B cell (primary cell): Measurements from ENCODE around the gene SH2D5. TPM values are rescaled to one million over a fixed set of nuclear protein-coding genes. Genes with fewer than 3 reads are reported as not detected.
A peak's percentile ranks its signal among the peaks of the same experiment; 100 is the strongest.

Source experiments
- ATAC-seq: fragments of 200-7000 bp; cut with Tn5 transposase; one replicate; pipeline ENCODE4 v1.10.0; 2021; ENCODE audit warnings: low read depth, mild to moderate bottlenecking, moderate number of reproducible peaks, moderate library complexity
- CTCF ChIA-PET: fragments of 350-600 bp; sonication (Branson Sonifier 250); formaldehyde crosslinking; loops from one replicate; lab custom pipeline; 2021; ENCODE audit warnings: antibody characterized with exemption, inconsistent platforms; lab: Charles Lee
- POLR2A ChIA-PET: fragments of 350-600 bp; sonication (Branson Sonifier 250); formaldehyde crosslinking; loops from one replicate; lab custom pipeline; 2021; ENCODE audit warnings: antibody characterized with exemption; lab: Charles Lee
- DNase-seq: peaks from one replicate; pipeline ENCODE4 v3.0.0; 2013
- H2AFZ ChIP-seq: 2 replicates; pipeline ENCODE4 v1.6.1; 2012; ENCODE audit warnings: mild to moderate bottlenecking, low read depth, low read length; ENCODE audit not compliant: insufficient read depth, poor library complexity, severe bottlenecking
- H3K27ac ChIP-seq, 2 donors: 1 replicate in 1 of 2; 2 replicates in 1 of 2; pipeline ENCODE4 v1.5.1; 2012 to 2013; ENCODE audit warnings: low read length in 2 of 2, mild to moderate bottlenecking in 2 of 2, moderate library complexity in 1 of 2
- H3K27me3 ChIP-seq, 4 experiments: fragments of 200-600 bp in 1 of 4; sonication (generic) in 1 of 4; replicated peaks in 1 of 4; 1 replicate in 2 of 4; 2 replicates in 2 of 4; pipeline versions ENCODE4 v1.6.1 to v1.7.0; 2013 to 2016; ENCODE audit warnings: low read length in 3 of 4, mild to moderate bottlenecking in 2 of 4, mixed read lengths in 1 of 4, moderate library complexity in 1 of 4; ENCODE audit not compliant: insufficient read depth in 4 of 4, control insufficient read depth in 3 of 4; ENCODE audit errors: control extremely low read depth in 1 of 4
- H3K36me3 ChIP-seq, 2 experiments: replicated peaks in 1 of 2; 1 replicate in 1 of 2; 2 replicates in 1 of 2; pipeline versions ENCODE4 v1.6.1 to v1.7.1; 2013; ENCODE audit warnings: low read length in 1 of 2; ENCODE audit not compliant: insufficient read depth in 2 of 2, control insufficient read depth in 1 of 2; ENCODE audit errors: control extremely low read depth in 1 of 2, extremely low read depth in 1 of 2
- H3K4me1 ChIP-seq, 2 donors: fragments of 200-600 bp in 1 of 2; sonication (generic) in 1 of 2; 1 replicate in 1 of 2; 2 replicates in 1 of 2; pipeline versions ENCODE4 v1.5.1 to v1.6.1; 2013 to 2017; ENCODE audit warnings: low read length in 2 of 2; ENCODE audit not compliant: control insufficient read depth in 2 of 2, insufficient read depth in 2 of 2
- H3K4me2 ChIP-seq: replicated peaks from 2 replicates; pipeline ENCODE3; 2012; ENCODE audit warnings: mild to moderate bottlenecking, low read depth, low read length; ENCODE audit not compliant: poor library complexity, severe bottlenecking
- H3K4me3 ChIP-seq, 5 experiments: fragments of 200-600 bp in 1 of 5; sonication (generic) in 1 of 5; 1 replicate in 3 of 5; 2 replicates in 2 of 5; pipeline versions ENCODE4 v1.5.1 to v1.7.0; 2011 to 2016; ENCODE audit warnings: low read length in 4 of 5, mild to moderate bottlenecking in 4 of 5, low read depth in 2 of 5, control low read depth in 1 of 5, moderate library complexity in 1 of 5; ENCODE audit not compliant: insufficient read depth in 1 of 5; ENCODE audit errors: control extremely low read depth in 1 of 5, extremely low read depth in 1 of 5
- H3K79me2 ChIP-seq: fragments of 200-600 bp; sonication (generic); one replicate; pipeline ENCODE4 v1.6.0; 2016; ENCODE audit warnings: low read length; ENCODE audit not compliant: control insufficient read depth, insufficient read depth
- H3K9ac ChIP-seq: fragments of 200-600 bp; sonication (generic); 2 replicates; pipeline ENCODE4 v1.6.1; 2017; ENCODE audit warnings: mild to moderate bottlenecking, low read length, moderate library complexity
- H3K9me3 ChIP-seq, 3 donors: one replicate each; pipeline versions ENCODE4 v1.6.1 to v1.7.1; 2013; ENCODE audit warnings: low read length in 2 of 3; ENCODE audit not compliant: control insufficient read depth in 2 of 3, insufficient read depth in 1 of 3; ENCODE audit errors: control extremely low read depth in 1 of 3
- H4K20me1 ChIP-seq: 2 replicates; pipeline ENCODE4 v1.6.0; 2012; ENCODE audit warnings: mild to moderate bottlenecking, low read length; ENCODE audit not compliant: insufficient read depth, control insufficient read depth, poor library complexity, severe bottlenecking
- H3K27ac Mint-ChIP-seq: one replicate; pipeline ENCODE4 v1.8.0; 2021; ENCODE audit warnings: mixed read lengths
- H3K27me3 Mint-ChIP-seq: one replicate; pipeline ENCODE4 v1.8.0; 2021; ENCODE audit warnings: mixed read lengths
- H3K4me1 Mint-ChIP-seq: one replicate; pipeline ENCODE4 v1.8.0; 2021; ENCODE audit warnings: mixed read lengths
- H3K4me3 Mint-ChIP-seq: one replicate; pipeline ENCODE4 v1.8.0; 2021; ENCODE audit warnings: mixed read lengths
- H3K9me3 Mint-ChIP-seq: one replicate; pipeline ENCODE4 v1.8.0; 2022; ENCODE audit warnings: mixed read lengths; ENCODE audit not compliant: insufficient read depth
- CTCF ChIP-seq: fragments of 200-600 bp; IDR thresholded peaks from one replicate; pipeline ENCODE4 v1.8.0; 2022; ENCODE audit warnings: antibody characterized with exemption, mild to moderate bottlenecking
- EZH2 ChIP-seq: IDR thresholded peaks from 2 replicates; pipeline ENCODE4 v1.6.1; 2012; ENCODE audit warnings: borderline replicate concordance, low read depth, mild to moderate bottlenecking, moderate library complexity, low read length; ENCODE audit not compliant: insufficient read depth, poor library complexity, severe bottlenecking
- WGBS: methylation state at CpG from one replicate; pipeline ENCODE4 v1.1.5; 2013; ENCODE audit warnings: missing lambda C conversion rate; ENCODE audit not compliant: insufficient coverage; 5-methylcytosine and 5-hydroxymethylcytosine counted together
- intact Hi-C: fragments of 100-400 bp; cut with micrococcal nuclease; formaldehyde crosslinking; loops from one replicate; pipeline ENCODE4 v1.10.0; 2022
- polyA plus RNA-seq: library from polyadenylated mRNA; depleted of rRNA; stranded (reverse); fragments of >200 nt; gene quantifications from 2 replicates; pipeline ENCODE4 v1.2.3, GENCODE V29; 2012
- total RNA-seq, 2 donors: library from RNA; stranded (reverse); fragments of 120-200 nt in 1 of 2; gene quantifications; 1 replicate in 1 of 2; 2 replicates in 1 of 2; pipeline versions ENCODE4 v1.2.3 to v1.2.4, GENCODE V29; 2013 to 2022

SH2D5 gene
- total and polyA plus RNA-seq, 2 donors (not counting 1 experiment from before 2014, with no cell fraction given) = 0.30 TPM; not detected in 1

DNA sequence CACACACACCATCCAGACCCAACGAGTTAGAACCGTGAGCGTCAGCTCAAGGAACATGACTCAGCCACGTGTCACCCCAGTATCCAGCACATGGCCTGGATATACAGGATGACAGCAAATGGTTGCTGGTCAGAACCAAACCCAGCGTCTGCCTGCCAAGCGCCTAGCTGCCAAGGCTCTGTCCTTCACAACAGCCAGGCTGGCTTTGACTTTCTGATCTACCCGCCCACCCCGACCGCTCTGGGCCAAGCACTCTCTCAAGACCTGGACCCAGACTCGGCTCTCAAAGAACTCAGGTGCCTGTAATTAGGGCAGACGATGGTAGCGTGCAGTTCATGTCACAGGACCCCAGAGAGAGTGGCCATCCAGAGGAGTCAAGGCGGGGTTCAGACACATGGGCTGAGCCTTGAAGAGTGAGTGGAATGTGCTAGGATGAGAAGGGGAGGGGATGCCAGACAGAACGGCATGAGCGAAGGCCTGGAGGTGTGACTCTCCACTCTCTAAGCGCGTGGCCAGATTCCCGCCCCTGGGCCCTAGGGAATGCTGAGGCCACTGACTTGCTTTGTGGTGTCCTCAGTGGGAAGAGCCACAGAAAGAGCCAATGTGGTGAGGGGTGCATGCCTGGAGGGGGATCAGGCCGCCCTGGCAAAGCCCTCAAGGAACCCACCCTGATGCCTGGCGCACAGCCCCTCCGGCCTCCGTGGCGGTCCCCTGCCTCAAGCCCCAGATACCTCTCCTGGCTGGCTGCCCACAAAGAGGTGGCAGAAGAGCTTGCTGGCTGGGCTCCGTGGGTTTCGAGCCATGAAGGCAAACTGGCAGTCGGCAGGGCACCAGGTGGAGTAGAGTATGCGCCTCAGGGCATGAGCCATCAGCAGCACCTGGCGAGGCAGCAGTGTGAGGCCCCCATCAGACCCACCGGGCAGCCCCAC lies 7.0 kb downstream of the SH2D5 start:
- Histone ChIP-seq H3K9me3 (no peaks in the 10 kb centered on the region), H3K9ac (no peak overlapping the region), H3K27ac (no peak overlapping the region), H2AFZ (no peak overlapping the region), H3K36me3 (no peaks in the 10 kb centered on the region), H3K4me2 (no peak overlapping the region), H3K4me3 (no peak overlapping the region), H3K27me3 (peaks cover 0 to 16% (median 4%) of the 10 kb centered on the region in 4 experiments), H3K4me1 (peaks cover 2 to 5% of the 10 kb centered on the region in 2 donors), H3K79me2 (no peaks in the 10 kb centered on the region), H4K20me1 (no peaks in the 10 kb centered on the region)
- TF ChIP-seq EZH2 (no peak), CTCF (no peak)
- ATAC-seq (no peak), DNase-seq (peak; percentile 15)
- Mint-ChIP-seq H3K4me1 (peaks cover 3% of the 10 kb centered on the region), H3K4me3 (no peak overlapping the region), H3K27me3 (peaks cover 8% of the 10 kb centered on the region), H3K27ac (no peak overlapping the region), H3K9me3 (no peaks in the 10 kb centered on the region)
- POLR2A ChIA-PET = no interaction called here
- intact Hi-C loops = no loop called here
- CTCF ChIA-PET = no interaction called here
- 89% methylated on average over 29 of the region's 29 CpGs for WGBS
